Measurements from ENCODE around the gene SNCA.
A peak's percentile ranks its signal among the peaks of the same experiment; 100 is the strongest.

Gene SNCA

DNA sequence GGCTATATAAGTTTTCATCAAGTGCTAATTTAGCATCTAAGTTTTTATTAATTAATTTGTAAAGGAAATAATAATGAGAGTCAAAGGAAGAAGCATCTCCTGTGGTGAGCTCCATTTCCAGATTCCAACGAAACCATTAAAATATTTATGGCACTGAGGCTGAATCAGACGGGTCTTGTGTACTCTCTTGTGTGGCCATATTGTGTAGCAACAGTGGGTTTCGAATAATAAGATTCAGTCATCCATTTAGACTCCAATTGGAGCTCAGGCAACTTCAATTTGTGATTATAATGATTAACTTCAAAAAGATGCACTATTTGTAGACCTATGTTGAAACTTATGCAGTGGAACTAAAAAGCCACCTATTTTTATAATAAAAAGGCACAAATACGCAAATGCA is 82.4 kb downstream of the SNCA start:
- no peak for DNase-seq (ENCODE audit: low read depth)

DNA sequence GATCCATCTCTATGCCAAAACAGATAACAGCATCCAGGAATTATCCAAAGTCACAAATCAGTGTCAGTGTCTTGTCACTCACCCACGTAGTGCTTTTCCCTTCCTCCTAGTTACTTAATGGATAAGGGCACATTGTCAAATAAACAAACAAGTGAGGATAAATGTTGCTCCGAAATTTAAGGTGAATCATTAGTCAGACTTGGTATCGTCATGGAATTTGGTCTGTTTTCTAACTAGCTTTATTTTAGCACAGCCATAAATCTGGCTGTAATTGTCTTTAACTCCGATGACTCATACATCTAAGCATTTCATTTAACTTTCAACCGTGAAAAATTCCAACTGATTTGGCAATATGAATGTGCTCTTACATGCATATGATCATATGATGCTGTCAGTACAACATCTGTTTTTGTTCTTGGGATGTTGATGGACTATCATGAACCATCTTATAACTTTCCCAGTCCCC is 83.3 kb downstream of the SNCA start:
- DNase-seq (ENCODE audit: low read depth), result peak; percentile 90

DNA sequence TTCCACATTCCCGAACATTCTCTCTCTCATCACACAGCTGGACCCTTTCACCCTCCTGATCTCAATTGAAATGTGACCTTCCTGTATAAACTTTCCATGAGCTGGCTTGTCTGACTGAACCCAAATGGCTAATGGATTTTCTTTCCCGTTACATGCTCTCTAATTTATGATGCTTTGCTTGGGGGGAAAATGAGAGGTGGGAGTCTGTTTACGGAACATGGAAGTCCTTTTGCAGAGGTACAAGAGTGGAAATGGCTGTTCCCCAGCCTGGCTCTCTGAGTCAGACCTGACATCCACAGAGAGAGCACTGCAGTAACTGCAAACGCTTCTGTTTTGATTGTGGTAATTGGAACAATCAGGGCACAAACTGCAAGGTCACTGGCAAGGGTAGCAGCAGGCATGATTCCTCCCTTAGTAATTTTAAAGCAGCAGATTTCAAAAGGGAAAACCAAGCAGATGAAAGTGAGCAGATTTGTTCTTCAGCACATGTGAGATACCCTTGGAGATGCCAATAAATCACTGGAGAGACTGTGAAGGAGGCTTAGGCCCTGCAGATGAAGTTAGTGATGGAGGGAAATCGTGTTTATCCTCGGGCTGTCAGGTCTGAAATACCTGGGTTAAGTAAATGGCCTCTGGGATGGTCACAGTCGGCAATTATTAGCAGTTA is 83.9 kb downstream of the SNCA start:
- DNase-seq (ENCODE audit: low read depth), result peak; percentile 69

DNA sequence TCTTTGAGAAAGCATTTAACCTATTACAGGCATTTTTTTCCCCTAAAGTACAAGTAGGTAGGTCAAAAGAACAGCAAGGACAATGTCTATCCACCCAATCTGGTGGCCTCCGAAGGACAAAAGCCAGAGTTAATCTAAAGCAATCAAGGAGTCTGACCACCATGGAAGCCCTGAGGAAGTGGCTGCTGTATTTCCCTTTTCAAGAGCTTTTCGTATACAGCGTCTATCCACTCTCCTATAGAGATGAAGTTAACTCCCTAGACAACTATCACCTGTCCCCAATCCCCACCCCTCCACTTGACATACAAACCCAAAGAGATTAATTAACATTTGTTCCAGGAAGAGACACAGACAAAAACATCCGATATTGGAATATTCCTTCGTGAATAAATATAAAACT is 85.5 kb downstream of the SNCA start:
- DNase-seq (ENCODE audit: low read depth), result no peak

DNA sequence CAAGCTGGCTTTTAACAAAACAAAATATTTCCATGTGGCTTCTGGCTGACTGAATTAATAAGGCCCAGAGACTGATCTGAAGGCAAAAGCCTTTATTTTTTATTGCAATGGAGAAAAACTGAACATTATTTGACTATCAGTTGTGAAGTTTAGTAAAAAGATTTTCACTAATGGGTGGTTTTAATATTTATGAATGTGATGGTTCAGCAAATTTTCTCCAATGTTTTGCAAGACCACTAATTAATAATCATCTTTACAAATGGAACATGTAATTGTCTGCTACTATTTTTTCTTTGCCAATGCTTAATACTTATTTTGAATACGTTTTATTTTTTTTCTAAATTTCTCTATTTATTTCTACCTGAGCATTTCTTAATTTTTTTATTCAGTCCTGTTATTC is 90.6 kb downstream of the SNCA start:
- no peak for DNase-seq (ENCODE audit: low read depth)

DNA sequence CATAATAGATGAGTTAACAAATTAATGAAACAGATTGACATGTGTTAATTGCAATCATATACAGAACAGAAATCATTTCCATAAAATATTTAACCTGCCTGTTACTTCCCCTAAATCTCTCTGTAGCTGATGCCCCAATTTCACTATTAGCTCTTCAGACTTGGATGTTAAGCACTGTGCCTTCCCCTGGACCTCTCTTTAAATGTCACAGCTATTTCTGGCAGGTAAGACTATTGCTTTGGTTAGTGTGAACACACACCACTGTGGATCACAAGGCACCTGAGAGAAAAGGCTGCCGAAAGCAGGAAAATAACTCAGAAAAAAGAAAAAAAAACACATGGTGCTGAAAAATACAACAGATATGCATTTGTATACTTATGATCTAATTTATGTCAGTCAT is 91.3 kb downstream of the SNCA start:
- DNase-seq (ENCODE audit: low read depth), result no peak

DNA sequence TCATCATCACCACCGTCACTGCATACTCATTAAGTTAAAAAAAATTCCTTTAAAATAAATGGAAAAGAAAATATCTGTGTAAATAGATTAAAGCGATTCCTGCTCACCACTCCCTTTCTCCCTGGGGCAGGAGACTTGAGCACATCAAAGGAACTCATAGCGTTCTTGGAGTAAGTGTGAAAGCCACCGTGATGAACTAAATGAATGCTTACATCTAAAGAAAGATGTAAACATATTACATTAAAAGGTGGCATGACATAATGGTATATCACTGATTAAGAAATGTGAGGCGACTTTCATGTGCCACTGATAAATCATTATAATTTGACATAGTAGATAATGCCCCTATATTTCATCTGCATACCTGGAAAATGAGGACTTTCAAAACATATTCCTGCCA is 92.0 kb downstream of the SNCA start:
- no peak for DNase-seq (ENCODE audit: low read depth)

DNA sequence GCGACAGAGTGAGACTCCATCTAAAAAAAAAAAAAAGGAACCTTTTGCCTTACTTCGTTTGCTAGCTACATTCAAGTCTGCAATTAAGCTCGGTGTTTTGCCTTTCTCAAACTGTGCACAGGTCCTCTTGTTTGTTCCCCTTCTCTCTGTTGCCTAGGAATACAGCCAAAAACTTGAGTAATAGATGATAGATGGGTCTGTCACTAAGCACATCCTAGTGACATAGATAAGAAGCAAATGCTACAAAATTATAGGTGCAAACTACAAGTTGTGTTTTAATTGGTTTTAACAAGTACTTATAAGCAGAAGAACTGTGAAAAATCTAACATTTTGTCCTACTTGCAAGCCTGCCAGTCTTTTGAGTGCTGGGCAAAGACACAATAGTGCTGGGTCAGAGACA is 95.2 kb downstream of the SNCA start:
- no peak for DNase-seq (ENCODE audit: low read depth)

DNA sequence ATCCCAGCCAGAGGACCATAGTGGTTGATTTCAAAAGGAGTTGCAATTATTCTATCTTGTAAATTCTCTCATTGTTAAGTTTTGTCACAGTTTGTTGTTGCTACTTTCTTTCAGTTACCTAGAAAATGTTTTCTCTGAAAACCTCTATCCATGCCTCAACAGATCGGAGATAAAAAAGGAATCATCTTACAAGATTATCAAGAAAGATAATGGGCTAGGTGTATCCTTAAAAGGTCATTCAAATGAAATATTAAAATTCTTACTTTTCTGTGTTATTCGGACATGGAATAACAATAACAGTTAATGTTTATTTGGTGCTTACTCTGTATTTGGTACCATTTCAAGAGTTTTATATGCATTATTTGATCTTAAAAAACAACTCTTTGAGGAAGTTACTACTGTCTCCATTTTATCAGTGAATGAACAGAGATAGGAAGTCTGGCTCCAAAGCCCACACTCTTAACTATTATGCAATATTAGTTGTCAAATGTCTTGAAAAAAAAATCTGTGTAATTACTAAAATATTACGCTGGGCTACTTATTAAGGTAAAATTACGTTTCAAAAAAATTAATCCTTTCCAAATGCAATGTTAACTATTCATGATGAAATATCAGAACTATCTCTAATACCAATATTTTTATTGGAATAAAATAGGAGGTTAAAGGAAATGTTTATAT is 97.5 kb downstream of the SNCA start:
- no peak for DNase-seq (ENCODE audit: low read depth)

DNA sequence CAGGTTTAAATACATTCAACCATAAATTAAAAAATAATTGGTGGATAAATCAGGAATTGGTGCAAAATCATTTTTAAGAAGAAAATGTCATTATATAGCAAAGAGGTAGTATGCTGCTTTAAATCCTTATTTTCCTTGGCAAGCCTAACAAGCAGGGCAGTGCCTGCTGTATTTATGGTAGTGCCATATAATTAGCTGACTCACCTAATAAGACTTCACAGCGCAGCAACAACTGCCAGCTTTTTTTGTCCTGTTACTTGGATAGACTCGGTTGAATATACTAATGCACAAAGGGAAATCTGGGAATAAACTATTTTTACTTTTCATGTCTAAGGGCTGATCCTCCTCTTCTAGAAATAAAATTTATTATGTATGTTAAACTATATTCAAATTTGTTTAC is 99.1 kb downstream of the SNCA start:
- peak; percentile 58 for DNase-seq (ENCODE audit: low read depth)

DNA sequence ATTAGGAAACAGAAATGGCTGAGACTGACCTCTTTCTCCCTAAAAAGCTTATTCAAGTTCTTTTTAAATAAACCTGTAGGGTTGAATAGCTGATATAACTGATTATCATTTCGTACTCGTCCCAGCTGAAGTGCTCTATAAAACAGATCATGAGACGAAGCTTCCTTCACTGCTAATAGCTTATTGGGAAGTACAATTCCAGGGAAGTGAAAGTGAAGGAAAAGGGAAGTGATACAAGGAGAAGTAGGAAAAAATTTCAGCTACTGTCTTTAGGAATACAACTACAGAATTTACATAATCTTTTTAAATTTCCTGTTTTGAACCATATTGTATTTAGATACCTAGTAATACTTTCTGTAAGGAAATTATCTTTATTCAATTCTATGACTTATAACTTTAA is 103.0 kb downstream of the SNCA start:
- DNase-seq (ENCODE audit: low read depth), result no peak

DNA sequence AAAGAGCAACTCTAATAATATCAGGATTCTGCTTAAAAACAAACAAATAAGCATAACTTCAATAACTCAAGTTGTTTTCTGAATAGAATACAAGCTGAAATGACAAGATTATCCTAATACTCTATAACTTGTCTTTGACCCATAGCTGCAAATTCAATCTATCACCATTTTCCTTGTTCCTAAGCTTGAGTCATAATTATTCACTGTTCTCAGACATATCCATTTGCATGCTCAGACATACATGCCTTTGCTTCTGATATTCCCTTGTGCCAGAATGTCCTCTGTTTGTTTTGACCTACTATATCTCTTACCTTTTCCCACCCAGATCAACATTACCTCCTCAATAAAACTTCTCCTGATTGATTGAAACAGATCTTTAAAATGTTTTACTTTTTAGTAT is 109.7 kb downstream of the SNCA start:
- no peak for DNase-seq (ENCODE audit: low read depth)

DNA sequence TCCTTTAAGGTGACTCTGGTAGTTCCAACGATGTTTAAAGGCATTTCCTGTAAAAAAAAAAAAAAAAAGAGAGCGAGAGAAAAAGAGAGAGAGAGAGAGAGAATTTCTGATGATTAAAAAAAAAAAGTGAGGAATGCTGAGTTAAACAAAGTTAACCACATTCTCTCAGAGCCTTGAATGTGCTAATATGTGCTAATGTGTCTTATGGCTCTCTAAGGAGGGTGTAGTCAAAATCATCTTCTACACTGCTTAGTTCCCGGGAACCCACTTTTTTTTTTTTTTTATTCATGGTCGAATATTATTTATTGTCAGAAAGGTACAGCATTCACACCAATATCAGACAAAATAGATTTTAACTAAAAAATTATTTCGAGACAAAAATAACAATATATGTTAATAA is 111.7 kb downstream of the SNCA start:
- no peak for DNase-seq (ENCODE audit: low read depth)

DNA sequence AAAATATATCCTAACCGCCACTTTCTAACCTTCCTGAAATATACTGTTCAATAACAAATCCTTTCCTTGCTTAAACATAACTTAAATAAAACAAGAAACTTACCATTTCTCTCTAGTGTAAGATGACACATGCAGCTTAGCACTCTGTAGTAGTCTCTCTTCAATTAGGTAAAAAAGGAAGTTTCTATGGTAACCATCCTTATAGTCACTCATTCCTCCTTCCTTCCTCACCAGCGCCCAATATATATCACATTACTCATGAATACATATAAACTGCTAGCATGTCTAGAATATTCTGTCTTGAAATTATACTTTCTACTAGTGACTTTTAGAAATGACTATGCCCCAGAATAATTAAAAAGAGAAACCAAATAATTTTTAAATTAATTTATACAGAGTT is 112.2 kb downstream of the SNCA start:
- DNase-seq (ENCODE audit: low read depth), result peak; percentile 31

DNA sequence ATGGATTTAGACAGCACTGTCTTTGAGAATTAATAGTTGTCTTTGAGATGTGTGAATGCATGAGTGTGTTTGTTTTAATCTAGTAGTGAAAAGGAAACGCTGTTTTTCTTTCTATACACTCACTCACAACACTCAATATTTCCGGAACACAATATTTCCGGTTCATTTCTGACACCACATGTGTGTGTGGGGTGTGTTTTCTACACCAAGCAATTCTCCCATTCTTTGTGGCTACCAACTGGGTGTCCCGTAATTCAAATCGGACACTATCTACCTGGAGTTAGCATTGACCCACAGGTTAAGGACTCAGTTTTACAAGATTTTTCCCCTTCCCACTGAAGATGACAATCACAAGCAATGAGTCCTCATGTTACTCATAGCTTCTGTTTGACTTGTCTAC is 113.9 kb downstream of the SNCA start:
- no peak for DNase-seq (ENCODE audit: low read depth)

DNA sequence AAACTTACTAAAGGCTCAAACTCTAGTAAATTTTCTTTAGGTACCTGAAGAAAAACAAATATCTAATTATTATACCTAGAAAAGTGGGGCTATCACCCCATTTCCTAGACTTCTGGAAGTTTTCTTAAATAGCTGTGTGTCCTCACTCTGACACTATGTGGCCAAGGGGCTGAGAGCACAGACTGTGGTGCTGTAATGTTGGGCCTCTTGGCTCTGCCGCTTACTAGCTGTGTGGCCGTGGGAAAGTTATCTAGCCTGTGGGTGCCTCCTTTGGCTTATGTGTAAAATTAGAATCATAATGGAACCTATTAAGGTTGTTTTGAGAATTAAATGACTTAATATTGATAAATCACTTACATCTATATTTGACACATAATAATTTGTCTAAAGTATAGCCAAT is 114.4 kb downstream of the SNCA start:
- no peak for DNase-seq (ENCODE audit: low read depth)

DNA sequence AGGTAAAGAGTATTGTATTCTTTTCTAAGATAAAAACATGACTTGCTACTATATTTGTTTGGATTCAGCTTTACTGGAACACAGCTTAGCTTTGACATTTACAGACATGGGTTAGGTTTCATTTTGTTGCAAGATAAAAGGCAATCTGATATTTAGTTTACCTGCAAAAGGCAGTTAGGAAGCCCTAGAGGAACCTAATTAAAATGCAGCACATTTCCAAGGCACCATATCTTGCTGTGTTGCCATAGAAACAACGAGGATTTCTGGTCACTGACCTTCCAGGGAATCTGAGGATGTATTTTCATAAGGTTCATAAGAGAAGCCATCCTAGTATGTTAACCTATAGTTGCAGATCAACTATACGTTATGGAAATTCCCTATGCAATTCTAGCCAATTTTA is 116.0 kb downstream of the SNCA start:
- DNase-seq (ENCODE audit: low read depth), result no peak

DNA sequence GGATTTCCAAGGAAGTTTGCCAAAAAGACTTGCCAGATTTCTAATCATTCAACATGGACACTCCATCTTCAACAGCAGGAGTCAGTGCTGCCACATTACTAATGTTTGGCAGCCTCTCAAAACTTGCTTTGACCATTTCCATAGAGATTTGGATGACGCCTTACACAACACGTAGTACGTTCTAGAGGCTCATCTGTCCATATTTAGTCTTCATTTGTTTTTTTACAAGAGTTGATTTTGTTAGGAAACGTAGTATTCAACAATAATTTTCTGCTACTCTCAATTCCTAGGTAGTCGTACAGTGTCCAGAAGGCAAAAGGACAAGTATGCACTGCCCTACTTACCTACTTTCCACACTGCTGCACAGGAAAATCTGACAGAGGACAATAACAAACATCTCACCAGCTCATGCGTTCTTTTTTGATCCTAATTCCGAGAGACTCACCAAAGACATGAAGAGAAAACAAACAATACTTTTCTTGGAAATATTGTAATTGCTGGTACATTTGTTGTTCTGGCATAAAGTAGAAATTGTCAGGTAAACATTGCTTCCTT is 117.3 kb downstream of the SNCA start:
- no peak for DNase-seq (ENCODE audit: low read depth)

DNA sequence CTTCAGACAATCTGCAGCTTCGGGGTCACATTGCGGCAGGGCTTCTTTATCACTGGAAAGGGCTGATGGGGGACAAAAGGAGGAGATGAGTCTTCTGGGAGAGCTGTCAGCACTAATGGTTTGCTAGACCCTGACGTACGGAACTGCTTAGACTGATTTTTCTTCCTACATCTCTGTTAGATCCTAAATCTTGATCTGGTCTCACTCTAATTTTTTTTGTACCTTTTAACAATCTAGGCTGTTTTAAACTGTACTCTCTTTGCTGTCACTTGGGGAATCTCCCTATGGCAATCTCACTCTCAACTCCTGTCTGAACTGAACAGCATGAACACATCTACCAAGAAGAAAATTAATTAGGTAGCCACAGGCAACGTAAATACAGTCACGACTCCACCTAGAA is 120.1 kb downstream of the SNCA start:
- DNase-seq (ENCODE audit: low read depth), result no peak

DNA sequence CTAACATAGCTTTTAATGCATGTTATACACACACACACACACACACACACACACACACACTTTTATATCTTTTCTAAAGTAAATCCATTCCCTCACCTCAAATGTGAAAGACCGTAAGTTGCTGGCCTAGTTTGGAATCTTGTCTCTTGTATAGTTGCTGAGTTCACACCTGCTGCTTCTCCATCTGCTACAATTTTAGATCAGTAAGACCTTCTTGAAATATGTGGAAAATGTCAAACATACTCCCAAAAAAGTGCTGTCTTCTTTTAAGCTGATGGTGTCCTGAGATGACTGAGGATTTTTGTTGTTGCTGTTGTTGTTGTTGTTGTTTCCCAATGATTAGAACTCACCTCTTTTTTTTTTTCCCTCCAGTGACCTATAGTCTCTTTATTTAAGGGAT is 121.3 kb downstream of the SNCA start:
- DNase-seq (ENCODE audit: low read depth), result no peak

DNA sequence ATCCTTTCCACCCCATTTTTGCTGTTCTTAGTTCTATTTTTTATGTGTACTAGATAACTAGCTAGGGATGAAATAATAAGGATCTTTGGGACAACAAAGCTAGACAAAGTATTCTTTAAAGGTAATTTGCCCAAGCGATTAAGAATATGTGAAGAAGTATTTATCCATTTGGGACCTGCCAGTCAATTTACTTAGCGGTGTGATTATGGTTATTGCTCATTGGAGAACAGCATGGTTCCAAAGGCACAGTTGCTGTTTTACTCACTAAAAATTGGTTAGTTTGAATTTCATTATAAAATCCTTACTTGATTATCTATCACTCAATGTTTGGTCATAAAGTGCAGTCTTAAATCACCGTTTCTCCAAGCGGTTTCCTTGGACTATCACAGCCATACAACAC is 124.1 kb downstream of the SNCA start:
- no peak for DNase-seq (ENCODE audit: low read depth)

DNA sequence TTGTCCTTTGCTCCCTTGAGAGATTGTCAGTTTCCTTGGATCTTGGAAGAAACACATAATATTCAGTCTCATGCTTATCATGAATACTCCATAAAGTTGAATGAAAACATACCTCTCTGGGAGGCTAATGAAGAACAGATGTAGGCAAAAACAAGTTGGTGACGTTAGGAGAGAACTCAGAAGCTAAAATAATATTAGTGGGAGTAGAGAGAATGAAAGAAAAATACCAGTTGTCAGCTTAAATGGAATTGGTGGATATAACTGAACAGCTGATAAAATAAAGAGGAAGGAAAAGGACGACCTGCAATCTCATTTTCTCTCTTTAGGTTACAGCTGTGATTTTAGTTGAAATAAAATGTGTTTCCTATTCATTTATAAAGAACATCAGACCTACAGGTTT is 124.8 kb downstream of the SNCA start:
- peak; percentile 43 for DNase-seq (ENCODE audit: low read depth)

DNA sequence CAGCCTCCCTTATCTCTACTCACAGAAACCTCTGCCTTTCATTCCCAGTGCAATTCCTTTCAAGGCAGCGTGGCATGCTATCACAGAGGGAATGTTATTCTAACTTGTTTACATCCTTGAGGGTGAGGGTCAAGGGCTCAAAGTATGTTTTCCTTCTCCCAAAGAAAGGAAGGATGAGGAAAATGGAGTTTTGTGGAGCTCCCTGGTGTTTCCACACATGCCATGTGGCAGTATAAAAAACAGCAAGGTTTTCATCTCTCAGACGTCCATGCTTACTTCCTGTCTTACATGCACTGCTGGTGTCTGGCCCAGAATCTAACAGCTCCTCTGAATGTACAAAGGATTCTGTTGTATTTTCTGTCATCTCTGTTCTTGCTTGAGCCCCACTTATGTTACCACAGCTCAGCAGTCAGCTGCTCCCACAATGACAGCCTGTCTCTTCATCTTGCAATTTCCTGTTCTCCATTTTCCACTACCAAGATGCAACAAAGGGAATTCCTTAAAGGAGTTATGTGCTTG is 128.0 kb downstream of the SNCA start:
- DNase-seq (ENCODE audit: low read depth), result no peak

DNA sequence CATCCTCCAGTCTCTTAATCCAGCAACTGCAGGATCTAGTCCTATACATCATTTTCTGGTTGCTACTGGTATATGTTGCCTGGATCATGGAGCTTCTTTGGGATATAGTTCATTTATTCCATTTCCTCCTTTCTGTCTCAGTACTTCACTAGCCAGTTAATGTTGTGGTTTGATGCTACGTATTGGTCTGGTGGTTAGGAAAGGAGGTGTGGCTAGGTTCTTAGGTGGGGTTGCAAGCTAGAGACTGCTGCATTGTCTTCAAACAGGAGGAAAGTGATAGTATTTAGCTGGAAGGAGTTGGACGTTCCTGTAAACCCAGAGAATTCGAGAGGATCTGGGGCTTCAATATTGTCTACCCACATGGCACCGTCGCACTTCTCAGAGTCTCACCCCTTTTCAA is 129.5 kb downstream of the SNCA start:
- DNase-seq (ENCODE audit: low read depth), result no peak
